DND-41 (cell line): ENCODE measurements around the gene PLP1.

Source experiments
- CTCF ChIP-seq: IDR thresholded peaks from 2 replicates; pipeline ENCODE4 v1.5.1; 2012; ENCODE audit warnings: borderline replicate concordance, low read length, moderate library complexity, mild to moderate bottlenecking; ENCODE audit not compliant: poor library complexity, severe bottlenecking; ENCODE audit errors: extremely low read depth
- EZH2 ChIP-seq: IDR thresholded peaks from 3 replicates; pipeline ENCODE4 v1.6.1; 2012; ENCODE audit warnings: borderline replicate concordance, low read depth, mild to moderate bottlenecking, moderate library complexity, low read length, inconsistent platforms; ENCODE audit not compliant: severe bottlenecking

GRCh38 chrX:103817502-103817901 is 40.9 kb downstream of the PLP1 start:
- TF ChIP-seq CTCF (peak; percentile 64), EZH2 (no peak)
